Esophagus muscularis mucosa (tissue), 4 donors: Measurements from ENCODE around the gene SETD4. TPM values are rescaled to one million over a fixed set of nuclear protein-coding genes. Genes with fewer than 3 reads are reported as not detected.

Source experiments
- DNase-seq: peaks from one replicate; pipeline ENCODE4 v3.0.0-alpha.2; 2017; ENCODE audit errors: extremely low spot score
- H3K27ac ChIP-seq, 4 donors: fragments of 200-600 bp; sonication (generic); replicated peaks in 1 of 4; 1 replicate in 3 of 4; 2 replicates in 1 of 4; pipeline ENCODE4 v1.5.1; 2016 to 2019; ENCODE audit warnings: mild to moderate bottlenecking in 1 of 4
- H3K27me3 ChIP-seq, 4 donors: fragments of 200-600 bp; sonication (generic); one replicate each; pipeline versions ENCODE4 v1.5.1 to v1.6.0; 2016 to 2019
- H3K36me3 ChIP-seq, 4 donors: fragments of 200-600 bp; sonication (generic); one replicate each; pipeline ENCODE4 v1.5.1; 2016 to 2019
- H3K4me1 ChIP-seq, 4 donors: fragments of 200-600 bp; sonication (generic); one replicate each; pipeline ENCODE4 v1.5.1; 2016 to 2019
- H3K4me3 ChIP-seq, 4 donors: fragments of 200-600 bp; sonication (generic); 1 replicate in 2 of 4; 2 replicates in 2 of 4; pipeline ENCODE4 v1.5.1; 2016 to 2019; ENCODE audit warnings: mild to moderate bottlenecking in 4 of 4, moderate library complexity in 1 of 4
- H3K9me3 ChIP-seq, 4 donors: fragments of 200-600 bp; sonication (generic); 1 replicate in 3 of 4; 2 replicates in 1 of 4; pipeline ENCODE4 v1.5.1; 2016 to 2019
- CTCF ChIP-seq, 3 experiments: fragments of 200-600 bp in 2 of 3; fragments of 450-650 bp in 1 of 3; sonication (generic) in 2 of 3; IDR thresholded peaks; one replicate each; pipeline ENCODE4 v1.5.1; 2017 to 2019; ENCODE audit warnings: antibody characterized with exemption in 3 of 3, mild to moderate bottlenecking in 2 of 3, moderate library complexity in 1 of 3
- EP300 ChIP-seq: sonication (generic); formaldehyde crosslinking; IDR thresholded peaks from one replicate; pipeline ENCODE4 v1.6.1; 2017; ENCODE audit warnings: antibody characterized with exemption
- POLR2A ChIP-seq: fragments of 450-650 bp; IDR thresholded peaks from one replicate; pipeline ENCODE4 v1.6.1; 2017; ENCODE audit warnings: antibody characterized with exemption, moderate library complexity, mild to moderate bottlenecking, low read depth
- POLR2AphosphoS5 ChIP-seq, 2 donors: sonication (generic); formaldehyde crosslinking; IDR thresholded peaks; one replicate each; pipeline ENCODE4 v1.6.1; 2017; ENCODE audit warnings: antibody characterized with exemption in 2 of 2
- WGBS: methylation state at CpG from one replicate; pipeline ENCODE4 v1.1.5; 2018; 5-methylcytosine and 5-hydroxymethylcytosine counted together
- intact Hi-C: fragments of 100-400 bp; cut with DNase I; formaldehyde crosslinking; loops from one replicate; pipeline ENCODE4 v1.15.1; 2023
- total RNA-seq, 4 donors: library from RNA; depleted of rRNA; stranded (reverse); fragments of >200 nt; gene quantifications; one replicate each; pipeline versions ENCODE4 v1.1.0 to v1.2.1, GENCODE V29; 2016

The SETD4 gene
- total RNA-seq, 4 donors from 2014 or later = 10.8 to 15.2 (median 13.3) TPM

GRCh38 chr21:36052860-36053714 is 7.2 kb downstream of the SETD4 start:
- H3K4me3 ChIP-seq = no peak overlapping the region
- WGBS = 84% methylated on average over 10 of the region's 10 CpGs
- TF ChIP-seq POLR2AphosphoS5 (IDR thresholded peaks at IDR 0.05) (no peak), EP300 (no peak), POLR2A (no peak), CTCF (IDR thresholded peaks at IDR 0.05) (no peak)
- H3K27ac ChIP-seq = no peak overlapping the region
- DNase-seq = no peak
- H3K4me1 ChIP-seq = peaks cover 2 to 10% (median 7%) of the 10 kb centered on the region in 4 donors
- intact Hi-C loops = no loop called here
- peaks cover 48 to 91% (median 87%) of the 10 kb centered on the region in 4 donors for H3K36me3 ChIP-seq
- no peaks in the 10 kb centered on the region for H3K9me3 ChIP-seq
- no peaks in the 10 kb centered on the region for H3K27me3 ChIP-seq

- peaks cover 51 to 91% (median 88%) of the 10 kb centered on the region in 4 donors for H3K36me3 ChIP-seq
- no peaks in the 10 kb centered on the region for H3K4me1 ChIP-seq
- no peaks in the 10 kb centered on the region for H3K9me3 ChIP-seq
- H3K27me3 ChIP-seq = no peaks in the 10 kb centered on the region
- no peak for DNase-seq
- no peak overlapping the region for H3K27ac ChIP-seq
- 92% methylated on average over 7 of the region's 7 CpGs for WGBS
- intact Hi-C loops = no loop called here
- no peak overlapping the region for H3K4me3 ChIP-seq
- TF ChIP-seq CTCF (IDR thresholded peaks at IDR 0.05) (no peak), POLR2AphosphoS5 (IDR thresholded peaks at IDR 0.05) (no peak), EP300 (no peak), POLR2A (no peak)
These were observed 12.0 kb downstream of the SETD4 start for GRCh38 chr21:36048357-36048756.

GRCh38 chr21:36047139-36047538 is 13.2 kb downstream of the SETD4 start:
- no peaks in the 10 kb centered on the region for H3K9me3 ChIP-seq
- no peaks in the 10 kb centered on the region for H3K4me1 ChIP-seq
- no peak overlapping the region for H3K27ac ChIP-seq
- TF ChIP-seq POLR2AphosphoS5 (IDR thresholded peaks at IDR 0.05) (no peak), CTCF (IDR thresholded peaks at IDR 0.05) (no peak), POLR2A (no peak), EP300 (no peak)
- no peak overlapping the region for H3K4me3 ChIP-seq
- no peaks in the 10 kb centered on the region for H3K27me3 ChIP-seq
- peaks cover 46 to 93% (median 87%) of the 10 kb centered on the region in 4 donors for H3K36me3 ChIP-seq
- no peak for DNase-seq
- WGBS = 80% methylated on average over 7 of the region's 7 CpGs
- intact Hi-C loops = no loop called here

GRCh38 chr21:36045993-36046392 is 14.3 kb downstream of the SETD4 start:
- TF ChIP-seq CTCF (IDR thresholded peaks at IDR 0.05) (no peak), EP300 (no peak), POLR2AphosphoS5 (IDR thresholded peaks at IDR 0.05) (no peak)
- WGBS = 77% methylated on average over 1 of the region's 1 CpG
- intact Hi-C loops = no loop called here
- no peak overlapping the region for H3K27ac ChIP-seq
- H3K36me3 ChIP-seq = peaks cover 50 to 100% (median 89%) of the 10 kb centered on the region in 4 donors
- H3K9me3 ChIP-seq = no peaks in the 10 kb centered on the region
- H3K27me3 ChIP-seq = no peaks in the 10 kb centered on the region
- no peak overlapping the region for H3K4me3 ChIP-seq
- DNase-seq = no peak
- no peaks in the 10 kb centered on the region for H3K4me1 ChIP-seq
